Dendritic cell treated with granulocyte-macrophage colony-stimulating factor and Interleukin-4, amounts not matched to agents 40 ng/mL and 50 ng/mL, for 4 days (primary cell): ENCODE results near the gene PGA3.
A peak's percentile ranks its signal among the peaks of the same experiment; 100 is the strongest.
"Not testable (repeated sequence)": the region's sequence is repeated elsewhere in the genome, so short reads cannot be mapped to it uniquely, and the experiment has no call there.

Experiments
- H3K27ac Mint-ChIP-seq: one replicate; pipeline ENCODE4 v1.8.0; 2022; ENCODE audit warnings: mild to moderate bottlenecking, mixed read lengths
- H3K27me3 Mint-ChIP-seq: one replicate; pipeline ENCODE4 v1.8.0; 2022; ENCODE audit warnings: mild to moderate bottlenecking, mixed read lengths
- H3K36me3 Mint-ChIP-seq: one replicate; pipeline ENCODE4 v1.8.0; 2022; ENCODE audit warnings: low read depth, mixed read lengths
- H3K4me1 Mint-ChIP-seq: one replicate; pipeline ENCODE4 v1.8.0; 2022; ENCODE audit warnings: low read depth, mixed read lengths
- H3K4me3 Mint-ChIP-seq: one replicate; pipeline ENCODE4 v1.8.0; 2022; ENCODE audit warnings: mild to moderate bottlenecking, moderate library complexity, mixed read lengths
- H3K9me3 Mint-ChIP-seq: one replicate; pipeline ENCODE4 v1.8.0; 2022; ENCODE audit warnings: mixed read lengths
- intact Hi-C: fragments of 100-400 bp; cut with micrococcal nuclease; formaldehyde crosslinking; loops from one replicate; pipeline ENCODE4 v1.15.0; 2022

PGA3 gene

GRCh38 chr11:61237130-61237529, 33.8 kb downstream of the PGA3 start:
- H3K4me3 Mint-ChIP-seq, H3K4me1 Mint-ChIP-seq, intact Hi-C loops, H3K36me3 Mint-ChIP-seq, H3K27ac Mint-ChIP-seq, H3K9me3 Mint-ChIP-seq, H3K27me3 Mint-ChIP-seq: not testable (repeated sequence)

- H3K27me3 Mint-ChIP-seq, H3K36me3 Mint-ChIP-seq, H3K9me3 Mint-ChIP-seq, H3K4me1 Mint-ChIP-seq, intact Hi-C loops: not testable (repeated sequence)
- Mint-ChIP-seq H3K27ac (peak overlapping the region; percentile 77), H3K4me3 (peak overlapping the region; percentile 44)
Observed at GRCh38 chr11:61240288-61240687, 37.0 kb downstream of the PGA3 start.

- H3K27me3 Mint-ChIP-seq, H3K4me1 Mint-ChIP-seq, H3K9me3 Mint-ChIP-seq, H3K36me3 Mint-ChIP-seq, intact Hi-C loops: not testable (repeated sequence)
- Mint-ChIP-seq H3K4me3 (peak within 1 kb of the TSS; percentile 44), H3K27ac (peak within 1 kb of the TSS; percentile 77)
Observed at GRCh38 chr11:61240875-61241274, 37.6 kb downstream of the PGA3 start, which contains the start of gene PGA5. PGA5 (plus strand) TSS chr11:61241175; CDS start chr11:61241227, 52 bp downstream.

- H3K4me1 Mint-ChIP-seq, intact Hi-C loops, H3K27ac Mint-ChIP-seq: not testable (repeated sequence)
Observed at GRCh38 chr11:61241526-61241925, 38.2 kb downstream of the PGA3 start.

GRCh38 chr11:61245284-61245964, 42.1 kb downstream of the PGA3 start:
- H3K4me3 Mint-ChIP-seq, H3K4me1 Mint-ChIP-seq, H3K36me3 Mint-ChIP-seq, intact Hi-C loops, H3K9me3 Mint-ChIP-seq, H3K27ac Mint-ChIP-seq: not testable (repeated sequence)
- H3K27me3 Mint-ChIP-seq = peaks cover 12% of the 10 kb centered on the region

More at GRCh38 chr11:61241526-61241925, 38.2 kb downstream of the PGA3 start:
- not testable (repeated sequence) for H3K9me3 Mint-ChIP-seq, H3K27me3 Mint-ChIP-seq, H3K4me3 Mint-ChIP-seq, H3K36me3 Mint-ChIP-seq

GRCh38 chr11:61248071-61248470, 44.8 kb downstream of the PGA3 start:
- peaks cover 12% of the 10 kb centered on the region for H3K27me3 Mint-ChIP-seq
- intact Hi-C loops, H3K4me3 Mint-ChIP-seq, H3K9me3 Mint-ChIP-seq, H3K36me3 Mint-ChIP-seq, H3K27ac Mint-ChIP-seq: not testable (repeated sequence)
- peaks cover 24% of the 10 kb centered on the region for H3K4me1 Mint-ChIP-seq

- intact Hi-C loops, H3K27ac Mint-ChIP-seq, H3K36me3 Mint-ChIP-seq, H3K9me3 Mint-ChIP-seq, H3K4me3 Mint-ChIP-seq: not testable (repeated sequence)
- Mint-ChIP-seq H3K27me3 (peaks cover 13% of the 10 kb centered on the region), H3K4me1 (peaks cover 26% of the 10 kb centered on the region)
Observed at GRCh38 chr11:61249201-61249600, 45.9 kb downstream of the PGA3 start.

GRCh38 chr11:61250796-61251765, 47.8 kb downstream of the PGA3 start:
- peaks cover 15% of the 10 kb centered on the region for H3K27me3 Mint-ChIP-seq

GRCh38 chr11:61252332-61252731, 49.0 kb downstream of the PGA3 start:
- intact Hi-C loops = loop anchor here (10.0 kb wide), 3 partner anchors 52 to 132 kb away; partner anchors contain the start of genes DDB1 and TKFC
- Mint-ChIP-seq H3K27me3 (peaks cover 13% of the 10 kb centered on the region), H3K4me1 (peaks cover 39% of the 10 kb centered on the region)

More at GRCh38 chr11:61250796-61251765, 47.8 kb downstream of the PGA3 start:
- Mint-ChIP-seq H3K27ac (peak overlapping the region; percentile 66), H3K4me1 (peaks cover 27% of the 10 kb centered on the region)
- intact Hi-C loops = loop anchor here (10.0 kb wide), 3 partner anchors 54 to 134 kb away; partner anchors contain the start of genes DDB1 and TKFC
- H3K4me3 Mint-ChIP-seq, H3K36me3 Mint-ChIP-seq, H3K9me3 Mint-ChIP-seq: not testable (repeated sequence)

GRCh38 chr11:61254403-61255025, 51.2 kb downstream of the PGA3 start:
- H3K27ac Mint-ChIP-seq = no peak overlapping the region
- no peaks in the 10 kb centered on the region for H3K9me3 Mint-ChIP-seq
- intact Hi-C loops = loop anchor here (10.0 kb wide), 3 partner anchors 50 to 130 kb away; partner anchors contain the start of genes DDB1 and TKFC
- H3K27me3 Mint-ChIP-seq = peaks cover 7% of the 10 kb centered on the region
- H3K36me3 Mint-ChIP-seq = no peaks in the 10 kb centered on the region
- H3K4me3 Mint-ChIP-seq = no peak overlapping the region
- peaks cover 33% of the 10 kb centered on the region for H3K4me1 Mint-ChIP-seq

More at GRCh38 chr11:61252332-61252731, 49.0 kb downstream of the PGA3 start:
- H3K9me3 Mint-ChIP-seq, H3K36me3 Mint-ChIP-seq, H3K4me3 Mint-ChIP-seq: not testable (repeated sequence)
- peak overlapping the region; percentile 66 for H3K27ac Mint-ChIP-seq

GRCh38 chr11:61256710-61257482, 53.6 kb downstream of the PGA3 start:
- H3K4me1 Mint-ChIP-seq = peaks cover 27% of the 10 kb centered on the region
- intact Hi-C loops = loop anchor here (10.0 kb wide), 3 partner anchors 48 to 128 kb away; partner anchors contain the start of genes DDB1 and TKFC
- H3K36me3 Mint-ChIP-seq = no peaks in the 10 kb centered on the region

GRCh38 chr11:61258546-61258945, 55.2 kb downstream of the PGA3 start:
- intact Hi-C loops = loop anchor here (10.0 kb wide), 3 partner anchors 46 to 126 kb away; partner anchors contain the start of genes DDB1 and TKFC
- H3K36me3 Mint-ChIP-seq = no peaks in the 10 kb centered on the region
- H3K4me3 Mint-ChIP-seq = no peak overlapping the region
- no peaks in the 10 kb centered on the region for H3K9me3 Mint-ChIP-seq
- no peak overlapping the region for H3K27ac Mint-ChIP-seq
- peaks cover 13% of the 10 kb centered on the region for H3K4me1 Mint-ChIP-seq
- peaks cover 4% of the 10 kb centered on the region for H3K27me3 Mint-ChIP-seq

More at GRCh38 chr11:61256710-61257482, 53.6 kb downstream of the PGA3 start:
- Mint-ChIP-seq H3K27ac (peak overlapping the region; percentile 70), H3K9me3 (no peaks in the 10 kb centered on the region), H3K4me3 (no peak overlapping the region), H3K27me3 (peaks cover 4% of the 10 kb centered on the region)

- Mint-ChIP-seq H3K4me1 (peaks cover 13% of the 10 kb centered on the region), H3K36me3 (no peaks in the 10 kb centered on the region), H3K27me3 (peaks cover 1% of the 10 kb centered on the region), H3K27ac (no peak overlapping the region), H3K4me3 (no peak overlapping the region), H3K9me3 (no peaks in the 10 kb centered on the region)
- intact Hi-C loops = loop anchor here (10.0 kb wide), 3 partner anchors 45 to 125 kb away; partner anchors contain the start of genes DDB1 and TKFC
Observed at GRCh38 chr11:61259363-61259762, 56.0 kb downstream of the PGA3 start.
